Panc1 (cell line): Measurements from ENCODE around the gene SNRPD3.

Experiments
- POLR2AphosphoS5 ChIP-seq: IDR thresholded peaks from 2 replicates; pipeline ENCODE4 v1.6.1; 2012; ENCODE audit warnings: mild to moderate bottlenecking, low read depth, low read length, moderate library complexity
- TF ChIP-seq, protein P1 (sequence below): fragments of 450-650 bp; IDR thresholded peaks from 2 replicates; pipeline ENCODE4 v1.5.1; 2017; ENCODE audit warnings: mild to moderate bottlenecking

DNA sequence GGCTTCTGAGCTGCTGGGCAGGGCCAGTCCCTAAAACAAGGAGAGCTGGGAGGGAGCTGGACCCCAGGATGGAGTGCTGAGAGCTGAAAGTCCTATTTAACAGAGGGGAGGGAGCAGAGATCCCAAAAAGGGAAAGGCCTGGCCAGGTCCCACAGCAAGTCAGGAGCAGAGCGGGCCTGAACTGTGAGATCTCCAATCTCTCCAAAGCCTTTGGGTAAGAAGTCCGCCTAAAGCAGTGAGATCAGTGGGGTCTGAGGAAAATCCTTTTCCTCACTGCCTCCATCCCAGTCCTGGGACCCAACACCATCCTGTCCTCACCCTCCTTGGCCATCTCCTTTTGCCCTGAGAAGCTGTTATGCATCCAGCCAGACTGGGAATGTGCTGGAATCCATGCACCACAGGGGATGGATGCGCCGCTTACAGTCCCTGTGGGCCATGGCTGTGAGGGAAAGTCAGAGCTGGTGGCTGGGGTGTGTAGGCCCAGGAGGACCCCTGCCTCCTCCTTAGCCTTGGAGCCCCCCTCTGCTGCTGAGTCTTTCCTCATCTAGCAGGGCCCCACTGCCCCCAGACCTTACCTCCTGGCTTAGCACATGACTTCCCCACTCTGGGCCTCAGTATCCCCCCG lies 28.5 kb downstream of the SNRPD3 start:
- TF ChIP-seq, protein P1, sequence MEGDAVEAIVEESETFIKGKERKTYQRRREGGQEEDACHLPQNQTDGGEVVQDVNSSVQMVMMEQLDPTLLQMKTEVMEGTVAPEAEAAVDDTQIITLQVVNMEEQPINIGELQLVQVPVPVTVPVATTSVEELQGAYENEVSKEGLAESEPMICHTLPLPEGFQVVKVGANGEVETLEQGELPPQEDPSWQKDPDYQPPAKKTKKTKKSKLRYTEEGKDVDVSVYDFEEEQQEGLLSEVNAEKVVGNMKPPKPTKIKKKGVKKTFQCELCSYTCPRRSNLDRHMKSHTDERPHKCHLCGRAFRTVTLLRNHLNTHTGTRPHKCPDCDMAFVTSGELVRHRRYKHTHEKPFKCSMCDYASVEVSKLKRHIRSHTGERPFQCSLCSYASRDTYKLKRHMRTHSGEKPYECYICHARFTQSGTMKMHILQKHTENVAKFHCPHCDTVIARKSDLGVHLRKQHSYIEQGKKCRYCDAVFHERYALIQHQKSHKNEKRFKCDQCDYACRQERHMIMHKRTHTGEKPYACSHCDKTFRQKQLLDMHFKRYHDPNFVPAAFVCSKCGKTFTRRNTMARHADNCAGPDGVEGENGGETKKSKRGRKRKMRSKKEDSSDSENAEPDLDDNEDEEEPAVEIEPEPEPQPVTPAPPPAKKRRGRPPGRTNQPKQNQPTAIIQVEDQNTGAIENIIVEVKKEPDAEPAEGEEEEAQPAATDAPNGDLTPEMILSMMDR = no peak
- no peak for TF ChIP-seq POLR2AphosphoS5
